Mesothelial cell of epicardium (in vitro differentiated cells): ENCODE results near the gene RALGPS1. TPM values are rescaled to one million over a fixed set of nuclear protein-coding genes. Genes with fewer than 3 reads are reported as not detected.

ENCODE experiments used
- DNase-seq, 2 experiments: peaks; one replicate each; pipeline ENCODE4 v3.0.0; 2021; ENCODE audit warnings: low spot score in 2 of 2; ENCODE audit not compliant: unreplicated experiment in 2 of 2
- H3K27ac Mint-ChIP-seq: 2 replicates; pipeline ENCODE4 v1.8.0; 2021; ENCODE audit warnings: mixed read lengths
- H3K27me3 Mint-ChIP-seq: 2 replicates; pipeline ENCODE4 v1.8.0; 2021; ENCODE audit warnings: low read depth, mixed read lengths
- H3K36me3 Mint-ChIP-seq: 2 replicates; pipeline ENCODE4 v1.8.0; 2021; ENCODE audit warnings: mixed read lengths
- H3K4me1 Mint-ChIP-seq: 2 replicates; pipeline ENCODE4 v1.8.0; 2021; ENCODE audit warnings: mixed read lengths
- H3K4me3 Mint-ChIP-seq: 2 replicates; pipeline ENCODE4 v1.8.0; 2021; ENCODE audit warnings: mild to moderate bottlenecking, moderate library complexity, mixed read lengths
- H3K9me3 Mint-ChIP-seq: 2 replicates; pipeline ENCODE4 v1.8.0; 2021; ENCODE audit warnings: mixed read lengths
- total RNA-seq: library from RNA; stranded (reverse); gene quantifications from 3 replicates; pipeline ENCODE4 v1.2.1, GENCODE V29; 2021
- TF ChIP-seq, protein P1 (sequence below): fragments of 200-600 bp; sonication (generic); IDR thresholded peaks from one replicate; pipeline ENCODE4 v1.5.0; 2021; ENCODE audit warnings: antibody characterized with exemption; ENCODE audit not compliant: unreplicated experiment

RALGPS1 gene
- total RNA-seq, 1 donor from 2014 or later, result 25.6 TPM

DNA sequence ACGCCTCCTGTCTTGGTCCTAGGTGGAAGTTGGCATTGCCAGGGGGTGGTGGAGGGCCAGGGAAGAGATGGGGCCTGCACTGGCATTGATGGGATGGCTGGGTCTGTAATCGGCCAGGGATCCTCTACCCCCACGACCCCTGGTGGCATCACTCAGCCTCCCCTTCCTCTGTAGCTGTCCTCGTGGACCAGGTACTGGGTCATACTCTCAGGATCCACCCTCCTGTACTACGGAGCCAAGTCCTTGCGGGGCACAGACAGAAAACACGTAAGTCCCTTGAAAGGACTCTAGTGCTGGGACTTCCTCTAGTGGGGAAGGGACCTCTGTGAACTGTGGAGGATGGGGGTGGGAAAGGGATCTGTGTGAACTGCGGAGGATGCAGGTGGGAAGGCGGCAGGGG lies 297.9 kb downstream of the RALGPS1 start:
- no peak overlapping the region for H3K27ac Mint-ChIP-seq
- no peak overlapping the region for H3K4me3 Mint-ChIP-seq
- H3K9me3 Mint-ChIP-seq, result no peaks in the 10 kb centered on the region
- no peaks in the 10 kb centered on the region for H3K36me3 Mint-ChIP-seq
- DNase-seq, result no peak
- H3K27me3 Mint-ChIP-seq, result no peaks in the 10 kb centered on the region
- TF ChIP-seq, protein P1, sequence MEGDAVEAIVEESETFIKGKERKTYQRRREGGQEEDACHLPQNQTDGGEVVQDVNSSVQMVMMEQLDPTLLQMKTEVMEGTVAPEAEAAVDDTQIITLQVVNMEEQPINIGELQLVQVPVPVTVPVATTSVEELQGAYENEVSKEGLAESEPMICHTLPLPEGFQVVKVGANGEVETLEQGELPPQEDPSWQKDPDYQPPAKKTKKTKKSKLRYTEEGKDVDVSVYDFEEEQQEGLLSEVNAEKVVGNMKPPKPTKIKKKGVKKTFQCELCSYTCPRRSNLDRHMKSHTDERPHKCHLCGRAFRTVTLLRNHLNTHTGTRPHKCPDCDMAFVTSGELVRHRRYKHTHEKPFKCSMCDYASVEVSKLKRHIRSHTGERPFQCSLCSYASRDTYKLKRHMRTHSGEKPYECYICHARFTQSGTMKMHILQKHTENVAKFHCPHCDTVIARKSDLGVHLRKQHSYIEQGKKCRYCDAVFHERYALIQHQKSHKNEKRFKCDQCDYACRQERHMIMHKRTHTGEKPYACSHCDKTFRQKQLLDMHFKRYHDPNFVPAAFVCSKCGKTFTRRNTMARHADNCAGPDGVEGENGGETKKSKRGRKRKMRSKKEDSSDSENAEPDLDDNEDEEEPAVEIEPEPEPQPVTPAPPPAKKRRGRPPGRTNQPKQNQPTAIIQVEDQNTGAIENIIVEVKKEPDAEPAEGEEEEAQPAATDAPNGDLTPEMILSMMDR, result no peak
- peaks cover 21% of the 10 kb centered on the region for H3K4me1 Mint-ChIP-seq

DNA sequence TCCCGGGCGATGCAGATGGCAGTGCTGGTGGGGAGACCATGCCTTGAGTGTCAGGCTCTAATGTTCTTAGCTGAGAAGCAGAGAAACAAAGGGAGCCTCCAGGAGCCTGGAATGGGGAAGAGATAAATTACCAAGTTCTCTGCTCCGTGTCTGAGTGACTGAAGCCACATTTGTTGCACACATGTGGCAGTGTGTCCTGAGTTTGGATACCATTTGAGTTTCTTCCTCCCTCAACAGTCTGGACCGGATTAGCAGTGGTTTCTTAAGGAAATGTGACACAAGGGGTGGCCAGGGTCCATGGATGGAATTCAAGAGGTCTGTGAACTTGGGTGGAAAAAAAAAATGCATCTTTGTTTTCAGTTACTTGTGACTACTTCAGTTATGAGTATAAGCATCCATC lies 299.3 kb downstream of the RALGPS1 start:
- no peak for DNase-seq

DNA sequence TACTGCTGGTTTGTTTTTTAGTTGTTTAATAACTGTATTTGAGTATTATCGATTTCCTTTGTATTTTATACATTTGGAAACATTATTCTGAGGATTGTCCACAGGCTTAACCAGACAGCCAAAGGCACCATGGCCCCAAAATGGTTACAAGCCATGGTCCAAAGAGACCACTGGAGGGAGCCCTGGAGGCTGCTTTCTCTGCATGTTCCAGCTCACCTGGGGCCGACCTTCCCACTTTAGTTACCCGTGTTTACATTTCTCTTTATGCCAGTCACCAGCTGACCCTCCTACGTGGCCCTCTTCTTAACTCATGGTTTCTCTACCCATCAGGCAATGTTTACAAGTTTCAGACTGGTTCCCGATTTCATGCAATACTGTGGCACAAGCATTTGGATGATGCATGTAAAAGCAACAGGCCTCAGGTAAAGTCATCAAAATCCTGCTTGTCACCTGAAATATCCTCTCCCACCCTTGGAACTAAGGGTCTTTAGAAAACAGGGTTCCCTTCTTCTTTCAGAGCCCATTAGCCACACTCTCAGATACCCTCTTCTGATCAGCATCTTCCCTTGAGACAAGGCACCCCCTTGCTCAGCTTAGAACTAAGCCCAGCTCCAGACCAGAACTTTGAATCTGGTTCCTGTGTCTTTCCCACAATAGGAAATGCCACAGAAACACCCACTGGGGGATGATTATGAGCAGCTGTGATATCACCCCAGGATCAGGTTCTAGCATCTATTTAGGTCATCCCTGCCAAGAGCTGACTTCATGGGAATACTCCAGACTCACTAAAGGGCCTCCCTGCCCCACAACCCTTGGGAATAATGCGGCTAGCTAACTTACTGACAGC lies 300.1 kb downstream of the RALGPS1 start:
- DNase-seq, result peak in 1 of 2 experiments; percentile 70
- H3K27ac Mint-ChIP-seq, result no peak overlapping the region
- H3K36me3 Mint-ChIP-seq, result no peaks in the 10 kb centered on the region
- H3K9me3 Mint-ChIP-seq, result no peaks in the 10 kb centered on the region
- H3K4me1 Mint-ChIP-seq, result peaks cover 21% of the 10 kb centered on the region
- no peaks in the 10 kb centered on the region for H3K27me3 Mint-ChIP-seq
- no peak overlapping the region for H3K4me3 Mint-ChIP-seq
- TF ChIP-seq, protein P1, result peak; percentile 78

More for the DNA sequence above, 299.3 kb downstream of the RALGPS1 start:
- Mint-ChIP-seq H3K4me1 (peaks cover 21% of the 10 kb centered on the region), H3K27me3 (no peaks in the 10 kb centered on the region), H3K27ac (no peak overlapping the region), H3K4me3 (no peak overlapping the region), H3K9me3 (no peaks in the 10 kb centered on the region), H3K36me3 (no peaks in the 10 kb centered on the region)
- TF ChIP-seq, protein P1, result no peak

DNA sequence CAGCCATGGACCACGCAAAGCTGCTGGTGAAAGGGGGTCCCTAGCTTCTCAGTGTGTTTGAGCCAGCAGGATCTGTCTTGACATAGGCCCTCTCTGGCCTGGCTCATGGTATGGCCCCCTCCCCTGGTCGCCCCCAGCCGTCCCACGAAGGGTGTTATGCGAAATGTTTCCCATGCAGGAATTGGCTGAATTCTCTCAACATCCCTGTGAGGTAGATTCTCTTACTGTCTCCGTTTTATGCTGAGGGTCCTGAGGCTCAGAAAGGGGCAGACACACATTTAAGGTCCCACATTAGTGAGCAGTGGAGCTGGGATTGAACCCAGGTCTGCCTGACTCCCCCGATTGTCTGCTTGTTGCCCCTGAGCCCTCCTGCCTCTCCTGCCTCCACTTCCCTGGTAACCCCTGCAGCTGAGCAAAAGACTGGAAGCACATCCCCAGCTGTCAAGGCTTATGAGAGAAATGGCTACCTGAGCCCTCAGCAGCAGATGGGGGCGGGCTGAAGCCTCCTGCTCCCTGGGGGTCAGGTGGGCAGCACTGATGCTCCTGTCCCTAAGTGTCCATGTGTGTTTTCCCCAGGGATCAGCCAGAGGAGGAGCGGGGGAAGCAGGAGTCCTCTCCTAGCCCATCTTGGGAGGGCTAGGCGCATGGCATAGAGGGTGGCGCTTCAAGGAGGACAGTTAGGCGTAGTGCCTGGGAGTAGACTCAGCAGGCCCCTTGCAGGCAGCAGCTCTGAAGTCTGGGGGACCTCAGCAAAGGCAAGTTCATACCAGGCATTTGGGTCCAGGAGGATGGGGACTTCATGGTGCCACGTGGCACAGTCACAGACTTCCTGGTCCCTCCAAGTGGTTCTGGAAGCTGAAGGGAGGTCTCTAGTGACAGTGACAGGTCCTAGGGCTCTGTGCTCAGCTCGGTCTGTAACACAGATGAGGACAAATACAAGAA lies 301.0 kb downstream of the RALGPS1 start:
- H3K36me3 Mint-ChIP-seq, result no peaks in the 10 kb centered on the region
- H3K27me3 Mint-ChIP-seq, result no peaks in the 10 kb centered on the region
- TF ChIP-seq, protein P1, result no peak

DNA sequence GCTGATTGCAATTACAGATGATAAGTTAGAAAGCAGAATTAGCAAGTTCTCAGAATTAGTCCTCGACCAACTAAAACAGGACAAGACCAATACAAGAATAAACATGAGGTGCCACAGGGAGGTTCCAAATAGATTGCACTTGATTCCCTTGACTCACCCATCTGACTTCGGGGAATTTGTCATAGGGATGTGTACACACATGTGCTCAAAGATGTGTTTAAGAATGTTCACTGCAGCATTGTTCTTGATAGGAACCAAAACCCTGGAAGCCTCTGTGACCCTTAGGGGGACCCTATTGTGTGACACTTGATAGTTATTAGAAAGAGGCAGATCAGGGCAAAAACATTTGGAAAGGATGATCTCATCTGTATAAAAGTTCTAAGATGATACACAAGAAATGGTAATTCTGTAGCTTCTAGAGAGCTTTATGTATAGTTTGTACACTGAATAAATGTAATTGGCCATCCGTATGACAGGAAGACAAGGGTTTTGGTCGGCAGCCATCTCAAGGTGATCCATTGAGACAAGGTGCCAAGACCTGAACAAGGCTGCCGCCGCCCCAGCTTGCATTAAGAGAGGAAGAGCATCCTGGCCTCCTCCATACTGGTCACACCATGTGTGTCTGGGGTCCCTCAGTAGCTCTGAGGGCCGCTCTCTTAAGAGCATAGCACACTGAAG lies 301.8 kb downstream of the RALGPS1 start:
- Mint-ChIP-seq H3K27me3 (no peaks in the 10 kb centered on the region), H3K9me3 (no peaks in the 10 kb centered on the region), H3K4me3 (no peak overlapping the region), H3K4me1 (peaks cover 11% of the 10 kb centered on the region), H3K36me3 (no peaks in the 10 kb centered on the region), H3K27ac (no peak overlapping the region)
- TF ChIP-seq, protein P1, result no peak
- no peak for DNase-seq

More for the DNA sequence above, 301.0 kb downstream of the RALGPS1 start:
- no peak for DNase-seq
- Mint-ChIP-seq H3K27ac (no peak overlapping the region), H3K4me1 (peaks cover 17% of the 10 kb centered on the region), H3K4me3 (no peak overlapping the region), H3K9me3 (no peaks in the 10 kb centered on the region)
